H9 (cell line): Measurements from ENCODE around the gene TBC1D22A. TPM values are rescaled to one million over a fixed set of nuclear protein-coding genes. Genes with fewer than 3 reads are reported as not detected.
A peak's percentile ranks its signal among the peaks of the same experiment; 100 is the strongest.

Experiments
- DNase-seq: peaks from one replicate; pipeline ENCODE4 v3.0.0-alpha.2; 2017
- H2AFZ ChIP-seq: one replicate; pipeline ENCODE4 v1.6.1; 2013; ENCODE audit warnings: mild to moderate bottlenecking, low read length, control low read depth, moderate library complexity
- H2AK5ac ChIP-seq: 2 replicates; pipeline ENCODE4 v1.6.1; 2013; ENCODE audit warnings: low read length, control low read depth, mixed read lengths; ENCODE audit not compliant: insufficient read length
- H2BK120ac ChIP-seq: one replicate; pipeline ENCODE4 v1.6.1; 2013; ENCODE audit warnings: low read depth, mild to moderate bottlenecking, low read length, control low read depth, inconsistent platforms; ENCODE audit not compliant: poor library complexity, severe bottlenecking
- H2BK12ac ChIP-seq: 2 replicates; pipeline ENCODE4 v1.6.1; 2013; ENCODE audit warnings: low read length, control low read depth, mixed read lengths, low read depth; ENCODE audit not compliant: insufficient read length
- H2BK15ac ChIP-seq: 2 replicates; pipeline ENCODE4 v1.6.1; 2013; ENCODE audit warnings: low read depth, low read length, control low read depth
- H2BK20ac ChIP-seq: one replicate; pipeline ENCODE4 v1.6.1; 2013; ENCODE audit warnings: low read depth, mild to moderate bottlenecking, low read length, control low read depth, inconsistent platforms; ENCODE audit not compliant: poor library complexity, severe bottlenecking
- H2BK5ac ChIP-seq: 2 replicates; pipeline ENCODE4 v1.6.1; 2013; ENCODE audit warnings: low read length, control low read depth, mixed read lengths; ENCODE audit not compliant: insufficient read length
- H3K14ac ChIP-seq: 2 replicates; pipeline ENCODE4 v1.6.1; 2013; ENCODE audit warnings: low read length, control low read depth; ENCODE audit not compliant: insufficient read depth
- H3K18ac ChIP-seq: 2 replicates; pipeline ENCODE4 v1.6.1; 2013; ENCODE audit warnings: low read depth, mild to moderate bottlenecking, mixed read lengths, low read length, control low read depth; ENCODE audit not compliant: insufficient read length
- H3K23ac ChIP-seq: 2 replicates; pipeline ENCODE4 v1.6.1; 2013; ENCODE audit warnings: low read length, control low read depth, mixed read lengths, low read depth; ENCODE audit not compliant: insufficient read length
- H3K23me2 ChIP-seq: 2 replicates; pipeline ENCODE4 v1.6.1; 2013; ENCODE audit warnings: low read depth, mild to moderate bottlenecking, mixed read lengths, low read length, control low read depth; ENCODE audit not compliant: insufficient read length, poor library complexity, severe bottlenecking
- H3K27ac ChIP-seq: 2 replicates; pipeline ENCODE4 v1.5.1; 2013; ENCODE audit warnings: low read length, control low read depth, mixed read lengths, low read depth; ENCODE audit not compliant: insufficient read length
- H3K27me3 ChIP-seq: 2 replicates; pipeline ENCODE4 v1.6.1; 2013; ENCODE audit warnings: low read length, control low read depth, inconsistent platforms; ENCODE audit not compliant: insufficient read depth
- H3K4ac ChIP-seq: 2 replicates; pipeline ENCODE4 v1.6.1; 2013; ENCODE audit warnings: low read depth, mild to moderate bottlenecking, control low read depth, inconsistent platforms, low read length, moderate library complexity
- H3K4me1 ChIP-seq: 2 replicates; pipeline ENCODE4 v1.6.1; 2013; ENCODE audit warnings: low read length, control low read depth, inconsistent platforms; ENCODE audit not compliant: insufficient read depth
- H3K4me2 ChIP-seq: 2 replicates; pipeline ENCODE4 v1.6.1; 2013; ENCODE audit warnings: low read length, control low read depth, mixed read lengths; ENCODE audit not compliant: insufficient read length, insufficient read depth
- H3K56ac ChIP-seq: 2 replicates; pipeline ENCODE4 v1.6.1; 2013; ENCODE audit warnings: low read depth, mild to moderate bottlenecking, mixed read lengths, low read length, control low read depth; ENCODE audit not compliant: insufficient read length
- H3K79me1 ChIP-seq: 2 replicates; pipeline ENCODE4 v1.6.1; 2013; ENCODE audit warnings: low read depth, mild to moderate bottlenecking, moderate library complexity, low read length, control low read depth, inconsistent platforms; ENCODE audit not compliant: insufficient read depth, poor library complexity, severe bottlenecking
- H3K79me2 ChIP-seq: 2 replicates; pipeline ENCODE4 v1.6.1; 2013; ENCODE audit warnings: low read length, control low read depth, inconsistent platforms; ENCODE audit not compliant: insufficient read depth
- H3K9ac ChIP-seq: 2 replicates; pipeline ENCODE4 v1.6.1; 2013; ENCODE audit warnings: low read length, control low read depth, mixed read lengths; ENCODE audit not compliant: insufficient read length; ENCODE audit errors: extremely low read depth
- H3K9me3 ChIP-seq: one replicate; pipeline ENCODE4 v1.6.1; 2013; ENCODE audit warnings: low read depth, low read length, inconsistent platforms; ENCODE audit not compliant: control insufficient read depth
- H3T11ph ChIP-seq: one replicate; pipeline ENCODE4 v1.6.1; 2013; ENCODE audit warnings: mild to moderate bottlenecking, low read length, control low read depth, inconsistent platforms
- H4K20me1 ChIP-seq: one replicate; pipeline ENCODE4 v1.6.1; 2013; ENCODE audit not compliant: control insufficient read depth, insufficient read length, insufficient read depth
- H4K5ac ChIP-seq: 2 replicates; pipeline ENCODE4 v1.6.1; 2013; ENCODE audit warnings: low read depth, mild to moderate bottlenecking, mixed read lengths, low read length, control low read depth; ENCODE audit not compliant: insufficient read length
- H4K8ac ChIP-seq: replicated peaks from 2 replicates; pipeline ENCODE4 v1.6.1; 2013; ENCODE audit warnings: low read length, control low read depth, mixed read lengths, low read depth; ENCODE audit not compliant: insufficient read length
- H4K91ac ChIP-seq: 2 replicates; pipeline ENCODE4 v1.6.1; 2013; ENCODE audit warnings: low read depth, mild to moderate bottlenecking, moderate library complexity, mixed read lengths, low read length, control low read depth; ENCODE audit not compliant: insufficient read length
- H3K27ac Mint-ChIP-seq, 3 experiments: 2 replicates in 2 of 3; 3 replicates in 1 of 3; pipeline ENCODE4 v1.8.0; 2020 to 2021; ENCODE audit warnings: mixed read lengths in 3 of 3, mild to moderate bottlenecking in 1 of 3, moderate library complexity in 1 of 3
- H3K27me3 Mint-ChIP-seq: 2 replicates; pipeline ENCODE4 v1.8.0; 2021; ENCODE audit warnings: low read depth, mild to moderate bottlenecking, moderate library complexity, mixed read lengths
- H3K36me3 Mint-ChIP-seq, 3 experiments: 2 replicates in 2 of 3; 3 replicates in 1 of 3; pipeline ENCODE4 v1.8.0; 2020 to 2021; ENCODE audit warnings: low read depth in 3 of 3, mixed read lengths in 3 of 3; ENCODE audit not compliant: insufficient read depth in 1 of 3
- H3K4me1 Mint-ChIP-seq, 2 experiments: 2 replicates each; pipeline ENCODE4 v1.8.0; 2020; ENCODE audit warnings: mixed read lengths in 2 of 2
- H3K4me3 Mint-ChIP-seq, 2 experiments: 2 replicates in 1 of 2; 3 replicates in 1 of 2; pipeline ENCODE4 v1.8.0; 2020 to 2021; ENCODE audit warnings: mild to moderate bottlenecking in 2 of 2, mixed read lengths in 2 of 2, moderate library complexity in 1 of 2
- H3K9me3 Mint-ChIP-seq, 2 experiments: 2 replicates in 1 of 2; 3 replicates in 1 of 2; pipeline ENCODE4 v1.8.0; 2020; ENCODE audit warnings: mild to moderate bottlenecking in 2 of 2, mixed read lengths in 2 of 2, moderate library complexity in 1 of 2
- WGBS: extraction: QIAGEN DNeasy Blood & Tissue Kit; methylation state at CpG from one replicate; pipeline ENCODE4 v1.1.7; 2013; ENCODE audit warnings: missing lambda C conversion rate, low lambda C conversion rate, mixed read lengths; ENCODE audit not compliant: insufficient read length; ENCODE audit errors: extremely low coverage; 5-methylcytosine and 5-hydroxymethylcytosine counted together
- total RNA-seq: library from RNA; stranded (reverse); gene quantifications from 2 replicates; pipeline ENCODE4 v1.2.1, GENCODE V29; 2021
- TF ChIP-seq, protein P1 (sequence below): fragments of 200-600 bp; sonication (generic); conservative IDR thresholded peaks from 3 replicates; pipeline ENCODE4 v1.8.0; 2021; ENCODE audit warnings: antibody characterized with exemption, mild to moderate bottlenecking

The TBC1D22A gene
- total RNA-seq, 1 experiment from 2014 or later = 20.8 TPM

DNA sequence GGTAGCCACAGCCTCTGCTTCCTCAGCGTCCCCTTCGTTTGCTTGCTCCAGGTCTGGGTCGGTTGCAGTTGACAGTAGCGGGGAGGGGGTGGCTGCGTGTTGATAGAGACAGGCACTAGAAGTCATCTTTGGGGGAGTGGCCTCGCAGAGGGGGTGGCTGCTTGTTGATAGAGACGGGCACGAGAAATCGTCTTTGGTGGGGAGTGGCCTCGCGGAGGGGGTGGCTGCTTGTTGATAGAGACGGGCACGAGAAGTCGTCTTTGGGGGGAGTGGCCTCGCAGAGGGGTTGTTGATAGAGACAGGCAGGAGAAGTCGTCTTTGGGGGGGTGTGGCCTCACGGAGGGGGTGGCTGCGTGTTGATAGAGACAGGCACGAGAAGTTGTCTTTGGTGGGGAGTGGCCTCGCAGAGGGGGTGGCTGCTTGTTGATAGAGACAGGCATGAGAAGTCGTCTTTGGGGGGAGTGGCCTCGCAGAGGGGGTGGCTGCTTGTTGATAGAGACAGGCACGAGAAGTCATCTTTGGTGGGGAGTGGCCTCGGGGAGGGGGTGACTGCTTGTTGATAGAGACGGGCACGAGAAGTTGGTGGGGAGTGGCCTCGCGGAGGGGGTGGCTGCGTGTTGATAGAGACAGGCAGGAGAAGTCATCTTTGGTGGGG is 328.3 kb downstream of the TBC1D22A start:
- peaks cover 7% of the 10 kb centered on the region for H3K27me3 Mint-ChIP-seq
- TF ChIP-seq, protein P1, sequence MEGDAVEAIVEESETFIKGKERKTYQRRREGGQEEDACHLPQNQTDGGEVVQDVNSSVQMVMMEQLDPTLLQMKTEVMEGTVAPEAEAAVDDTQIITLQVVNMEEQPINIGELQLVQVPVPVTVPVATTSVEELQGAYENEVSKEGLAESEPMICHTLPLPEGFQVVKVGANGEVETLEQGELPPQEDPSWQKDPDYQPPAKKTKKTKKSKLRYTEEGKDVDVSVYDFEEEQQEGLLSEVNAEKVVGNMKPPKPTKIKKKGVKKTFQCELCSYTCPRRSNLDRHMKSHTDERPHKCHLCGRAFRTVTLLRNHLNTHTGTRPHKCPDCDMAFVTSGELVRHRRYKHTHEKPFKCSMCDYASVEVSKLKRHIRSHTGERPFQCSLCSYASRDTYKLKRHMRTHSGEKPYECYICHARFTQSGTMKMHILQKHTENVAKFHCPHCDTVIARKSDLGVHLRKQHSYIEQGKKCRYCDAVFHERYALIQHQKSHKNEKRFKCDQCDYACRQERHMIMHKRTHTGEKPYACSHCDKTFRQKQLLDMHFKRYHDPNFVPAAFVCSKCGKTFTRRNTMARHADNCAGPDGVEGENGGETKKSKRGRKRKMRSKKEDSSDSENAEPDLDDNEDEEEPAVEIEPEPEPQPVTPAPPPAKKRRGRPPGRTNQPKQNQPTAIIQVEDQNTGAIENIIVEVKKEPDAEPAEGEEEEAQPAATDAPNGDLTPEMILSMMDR = no peak
- no peak overlapping the region for H3K9ac ChIP-seq
- no peaks in the 10 kb centered on the region; the same call in 1 of the 2 replicates for H3K4me1 ChIP-seq
- peaks cover 6% of the 10 kb centered on the region for H3K9me3 ChIP-seq
- peaks cover 9 to 23% of the 10 kb centered on the region in 2 experiments; a peak in 4 of 5 replicates for H3K9me3 Mint-ChIP-seq
- no CpG with 5 or more reads among the region's 29 CpGs for WGBS
- no peak overlapping the region for H3K23ac ChIP-seq
- H3K36me3 Mint-ChIP-seq = peaks cover 2 to 10% (median 8%) of the 10 kb centered on the region in 3 experiments
- H3T11ph ChIP-seq = no peak overlapping the region
- H2BK15ac ChIP-seq = no peak overlapping the region
- DNase-seq = peak; percentile 72
- H3K27ac ChIP-seq = no peak overlapping the region
- no peak overlapping the region for H3K18ac ChIP-seq
- H3K56ac ChIP-seq = no peak overlapping the region
- no peak overlapping the region for H2BK12ac ChIP-seq
- H3K4me2 ChIP-seq = peak overlapping the region; percentile 70
- no peak overlapping the region for H2AK5ac ChIP-seq
- no peaks in the 10 kb centered on the region for H3K79me2 ChIP-seq
- no peak overlapping the region for H4K5ac ChIP-seq
- H3K79me1 ChIP-seq = no peaks in the 10 kb centered on the region
- peak overlapping the region; percentile 5 to 80 (median 30); a peak in 5 of 7 replicates for H3K27ac Mint-ChIP-seq
- no peak overlapping the region; the same call in 1 of the 2 replicates for H3K14ac ChIP-seq
- no peak overlapping the region for H2BK20ac ChIP-seq
- peak overlapping the region; percentile 60 to 83 for H3K4me3 Mint-ChIP-seq
- H2AFZ ChIP-seq = no peak overlapping the region
- H4K91ac ChIP-seq = no peak overlapping the region
- H3K4me1 Mint-ChIP-seq = peaks cover 36% of the 10 kb centered on the region in 2 experiments
- no peaks in the 10 kb centered on the region for H4K20me1 ChIP-seq
- H3K27me3 ChIP-seq = no peaks in the 10 kb centered on the region
- peaks cover 4% of the 10 kb centered on the region for H3K23me2 ChIP-seq
- no peak overlapping the region for H4K8ac ChIP-seq
- no peak overlapping the region for H2BK120ac ChIP-seq
- no peak overlapping the region for H3K4ac ChIP-seq
- H2BK5ac ChIP-seq = no peak overlapping the region
